ENCODE results near the gene ZNF407. TPM values are rescaled to one million over a fixed set of nuclear protein-coding genes. Genes with fewer than 3 reads are reported as not detected.

The ZNF407 gene
- total RNA-seq, 1 donor from 2014 or later: 16.1 TPM

- Histone ChIP-seq H3K4me1 (peaks cover 5% of the 10 kb centered on the region), H3K4me3 (no peak overlapping the region), H3K27me3 (ENCODE audit: low read depth) (no peaks in the 10 kb centered on the region), H3K9me3 (no peaks in the 10 kb centered on the region), H3K36me3 (no peaks in the 10 kb centered on the region), H3K27ac (no peak overlapping the region)
- TF ChIP-seq CTCF (IDR thresholded peaks at IDR 0.05): no peak
- intact Hi-C loops (cut with DNase I): no loop called here
- no peak for DNase-seq
- no peak for ATAC-seq
These were observed 206.1 kb downstream of the ZNF407 start for GRCh38 chr18:74803769-74804168.

- Histone ChIP-seq H3K4me3 (no peak overlapping the region), H3K4me1 (peaks cover 5% of the 10 kb centered on the region), H3K9me3 (no peaks in the 10 kb centered on the region), H3K27me3 (ENCODE audit: low read depth) (no peaks in the 10 kb centered on the region), H3K27ac (no peak overlapping the region), H3K36me3 (no peaks in the 10 kb centered on the region)
- no peak for DNase-seq
- intact Hi-C loops (cut with DNase I): no loop called here
- TF ChIP-seq CTCF (IDR thresholded peaks at IDR 0.05): no peak
- no peak for ATAC-seq
These were observed 207.0 kb downstream of the ZNF407 start for GRCh38 chr18:74804677-74805076.

GRCh38 chr18:74806073-74806472 lies 208.4 kb downstream of the ZNF407 start:
- no peak for DNase-seq
- TF ChIP-seq CTCF (IDR thresholded peaks at IDR 0.05): no peak

GRCh38 chr18:74806700-74807416 lies 209.2 kb downstream of the ZNF407 start:
- H3K27ac ChIP-seq: peak overlapping the region; percentile 65

More at GRCh38 chr18:74806073-74806472, 208.4 kb downstream of the ZNF407 start:
- no peaks in the 10 kb centered on the region for H3K27me3 ChIP-seq (ENCODE audit: low read depth)
- H3K4me1 ChIP-seq: peaks cover 5% of the 10 kb centered on the region
- no peaks in the 10 kb centered on the region for H3K36me3 ChIP-seq
- peak overlapping the region; percentile 65 for H3K27ac ChIP-seq
- H3K9me3 ChIP-seq: no peaks in the 10 kb centered on the region
- no peak overlapping the region for H3K4me3 ChIP-seq
- intact Hi-C loops (cut with DNase I): no loop called here
- ATAC-seq: peak; percentile 74 to 82

GRCh38 chr18:74817576-74817975 lies 219.9 kb downstream of the ZNF407 start:
- Histone ChIP-seq H3K4me1 (no peaks in the 10 kb centered on the region), H3K36me3 (no peaks in the 10 kb centered on the region), H3K27me3 (ENCODE audit: low read depth) (no peaks in the 10 kb centered on the region), H3K27ac (no peak overlapping the region), H3K4me3 (no peak overlapping the region), H3K9me3 (no peaks in the 10 kb centered on the region)
- ATAC-seq (no peak), DNase-seq (no peak)
- intact Hi-C loops (cut with DNase I): no loop called here
- no peak for TF ChIP-seq CTCF (IDR thresholded peaks at IDR 0.05)

More at GRCh38 chr18:74806700-74807416, 209.2 kb downstream of the ZNF407 start:
- intact Hi-C loops (cut with DNase I): no loop called here
- Histone ChIP-seq H3K4me1 (peaks cover 5% of the 10 kb centered on the region), H3K4me3 (no peak overlapping the region), H3K9me3 (no peaks in the 10 kb centered on the region), H3K27me3 (ENCODE audit: low read depth) (no peaks in the 10 kb centered on the region), H3K36me3 (no peaks in the 10 kb centered on the region)
- DNase-seq: no peak
- peak; percentile 92 to 98 for ATAC-seq
- TF ChIP-seq CTCF (IDR thresholded peaks at IDR 0.05): no peak
